ENCODE data around the gene LMO3. TPM values are rescaled to one million over a fixed set of nuclear protein-coding genes. Genes with fewer than 3 reads are reported as not detected.

Gene LMO3
- total RNA-seq, 2 donors from 2014 or later = 46.2 to 67.2 TPM

DNA sequence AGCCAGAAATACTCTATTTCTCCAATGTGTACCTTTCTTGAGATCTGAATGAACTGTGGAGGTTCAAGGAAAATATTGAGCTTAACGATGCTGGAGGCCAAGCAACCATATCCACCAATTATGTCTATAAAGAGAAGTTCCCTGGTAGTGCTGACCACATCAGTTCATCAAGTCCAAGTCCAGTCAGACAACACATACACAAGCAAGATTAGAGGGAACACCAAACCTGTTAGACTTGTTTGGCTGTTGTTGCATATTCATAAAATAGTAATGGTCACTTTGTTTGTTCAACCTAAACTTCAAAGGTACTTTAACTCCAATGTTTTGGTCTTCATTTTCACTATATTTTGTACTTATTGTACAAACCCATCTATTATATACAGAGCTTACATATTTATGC is 81.6 kb downstream of the LMO3 start:
- peak in 3 of 4 donors; percentile 10 to 16 (median 15) for DNase-seq
- intact Hi-C loops (cut with DNase I) = no loop called here
- Histone ChIP-seq H3K9me3 (no peaks in the 10 kb centered on the region), H3K36me3 (replicated peaks in 1 of 2; ENCODE audit: insufficient read depth in 1 of 2, low read depth in 2 of 2) (no peaks in the 10 kb centered on the region), H3K4me1 (peaks cover 12% of the 10 kb centered on the region), H3K4me3 (no peak overlapping the region), H3K27ac (peak overlapping the region in 2 of 4 donors; percentile 44 to 51), H3K27me3 (no peaks in the 10 kb centered on the region)
- peak; percentile 87 for ATAC-seq
- no peak for TF ChIP-seq POLR2A (IDR thresholded peaks at IDR 0.05)
- TF ChIP-seq, protein P1, sequence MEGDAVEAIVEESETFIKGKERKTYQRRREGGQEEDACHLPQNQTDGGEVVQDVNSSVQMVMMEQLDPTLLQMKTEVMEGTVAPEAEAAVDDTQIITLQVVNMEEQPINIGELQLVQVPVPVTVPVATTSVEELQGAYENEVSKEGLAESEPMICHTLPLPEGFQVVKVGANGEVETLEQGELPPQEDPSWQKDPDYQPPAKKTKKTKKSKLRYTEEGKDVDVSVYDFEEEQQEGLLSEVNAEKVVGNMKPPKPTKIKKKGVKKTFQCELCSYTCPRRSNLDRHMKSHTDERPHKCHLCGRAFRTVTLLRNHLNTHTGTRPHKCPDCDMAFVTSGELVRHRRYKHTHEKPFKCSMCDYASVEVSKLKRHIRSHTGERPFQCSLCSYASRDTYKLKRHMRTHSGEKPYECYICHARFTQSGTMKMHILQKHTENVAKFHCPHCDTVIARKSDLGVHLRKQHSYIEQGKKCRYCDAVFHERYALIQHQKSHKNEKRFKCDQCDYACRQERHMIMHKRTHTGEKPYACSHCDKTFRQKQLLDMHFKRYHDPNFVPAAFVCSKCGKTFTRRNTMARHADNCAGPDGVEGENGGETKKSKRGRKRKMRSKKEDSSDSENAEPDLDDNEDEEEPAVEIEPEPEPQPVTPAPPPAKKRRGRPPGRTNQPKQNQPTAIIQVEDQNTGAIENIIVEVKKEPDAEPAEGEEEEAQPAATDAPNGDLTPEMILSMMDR (IDR thresholded peaks at IDR 0.05) = no peak
- WGBS, 2 donors = 26 to 36% methylated on average over 1 of the region's 1 CpG

DNA sequence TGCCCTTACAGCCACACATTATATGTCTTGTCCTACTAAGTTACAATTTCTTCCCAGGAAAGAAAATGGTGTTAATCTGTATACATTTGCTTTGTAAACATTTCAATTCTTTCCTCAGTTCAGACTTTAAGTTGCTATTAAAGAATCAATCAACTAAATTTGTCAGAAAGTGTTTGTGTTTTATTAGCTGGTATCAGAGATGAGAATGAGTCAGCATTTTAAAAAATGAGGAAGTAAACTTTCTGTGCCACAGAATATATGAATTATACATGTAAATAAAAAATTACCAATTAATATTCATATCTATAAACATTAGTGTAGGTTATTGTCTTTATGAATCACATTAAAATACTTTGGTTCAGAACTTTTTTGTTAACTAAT is 82.0 kb downstream of the LMO3 start:
- no peak for DNase-seq
- Histone ChIP-seq H3K27ac (peak overlapping the region in 2 of 4 donors; percentile 44 to 51), H3K4me3 (no peak overlapping the region), H3K4me1 (peaks cover 9% of the 10 kb centered on the region), H3K9me3 (no peaks in the 10 kb centered on the region), H3K27me3 (no peaks in the 10 kb centered on the region), H3K36me3 (replicated peaks in 1 of 2; ENCODE audit: insufficient read depth in 1 of 2, low read depth in 2 of 2) (no peaks in the 10 kb centered on the region)
- no peak for ATAC-seq
- intact Hi-C loops (cut with DNase I) = no loop called here
- no peak for TF ChIP-seq POLR2A (IDR thresholded peaks at IDR 0.05)
- TF ChIP-seq, protein P1 (IDR thresholded peaks at IDR 0.05) = no peak

DNA sequence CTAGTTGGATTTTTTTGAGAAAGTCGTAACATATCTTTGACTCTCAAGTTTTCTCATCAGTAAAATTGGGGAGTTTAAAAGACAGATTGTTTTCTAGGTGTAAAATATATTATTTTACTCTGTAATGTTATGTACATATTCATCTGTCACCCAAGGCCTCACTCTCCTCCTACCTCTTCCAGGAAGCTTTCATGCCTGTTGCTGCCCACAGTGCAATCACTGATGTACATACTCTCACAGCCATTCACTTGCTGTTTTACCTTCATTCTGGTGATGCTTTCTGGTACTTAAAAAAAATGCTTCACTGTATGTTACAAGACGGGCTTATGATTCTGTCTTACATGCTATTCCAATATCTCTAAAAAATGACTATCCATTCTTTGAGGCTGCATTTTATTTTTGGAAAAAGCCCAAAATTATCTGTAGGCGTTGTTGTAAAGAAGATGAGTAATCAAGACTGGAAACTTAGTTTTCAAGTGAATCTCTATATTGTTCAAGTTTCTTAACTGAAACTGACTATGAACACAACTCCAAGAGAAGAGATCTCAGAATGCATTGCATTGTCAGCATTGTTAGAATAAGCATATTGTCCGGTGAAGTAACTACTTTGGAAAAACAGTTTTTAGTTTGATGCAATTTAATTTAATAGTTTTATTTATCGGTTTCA is 82.5 kb downstream of the LMO3 start:
- Histone ChIP-seq H3K9me3 (no peaks in the 10 kb centered on the region), H3K4me3 (no peak overlapping the region), H3K36me3 (replicated peaks in 1 of 2; ENCODE audit: insufficient read depth in 1 of 2, low read depth in 2 of 2) (no peaks in the 10 kb centered on the region), H3K27me3 (no peaks in the 10 kb centered on the region), H3K4me1 (peaks cover 12% of the 10 kb centered on the region), H3K27ac (no peak overlapping the region)
- TF ChIP-seq, protein P1 (IDR thresholded peaks at IDR 0.05) = no peak
- TF ChIP-seq POLR2A (IDR thresholded peaks at IDR 0.05) = no peak
- no peak for DNase-seq
- ATAC-seq = no peak
- intact Hi-C loops (cut with DNase I) = no loop called here
- WGBS, 2 donors = 84 to 87% methylated on average over 5 of the region's 5 CpGs

DNA sequence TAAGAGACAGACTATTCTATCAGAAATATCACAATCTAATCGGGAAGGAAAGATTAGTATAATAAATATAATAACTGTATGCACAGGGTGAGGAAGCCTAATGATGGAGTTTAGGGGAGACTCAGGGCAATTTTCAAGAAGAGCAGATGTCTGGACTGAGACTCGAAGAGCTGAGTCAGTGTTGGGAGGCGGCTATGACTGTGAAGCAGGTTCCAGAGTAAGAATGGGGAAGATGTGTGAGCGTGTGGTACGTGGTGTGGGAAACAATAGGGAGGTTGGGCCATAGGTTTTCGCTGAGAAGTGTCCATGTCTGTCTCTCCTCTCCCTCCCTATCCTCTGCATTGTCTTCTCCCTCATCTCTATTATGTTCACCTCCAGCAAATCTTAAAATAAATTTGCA is 85.6 kb downstream of the LMO3 start:
- Histone ChIP-seq H3K27me3 (no peaks in the 10 kb centered on the region), H3K9me3 (no peaks in the 10 kb centered on the region), H3K4me1 (peaks cover 12% of the 10 kb centered on the region), H3K4me3 (no peak overlapping the region), H3K36me3 (replicated peaks in 1 of 2; ENCODE audit: insufficient read depth in 1 of 2, low read depth in 2 of 2) (no peaks in the 10 kb centered on the region), H3K27ac (no peak overlapping the region)
- ATAC-seq (no peak), DNase-seq (no peak)
- no peak for TF ChIP-seq POLR2A (IDR thresholded peaks at IDR 0.05)
- TF ChIP-seq, protein P1 (IDR thresholded peaks at IDR 0.05) = no peak
- intact Hi-C loops (cut with DNase I) = no loop called here
- WGBS, 2 donors = 81 to 90% methylated on average over 6 of the region's 6 CpGs

DNA sequence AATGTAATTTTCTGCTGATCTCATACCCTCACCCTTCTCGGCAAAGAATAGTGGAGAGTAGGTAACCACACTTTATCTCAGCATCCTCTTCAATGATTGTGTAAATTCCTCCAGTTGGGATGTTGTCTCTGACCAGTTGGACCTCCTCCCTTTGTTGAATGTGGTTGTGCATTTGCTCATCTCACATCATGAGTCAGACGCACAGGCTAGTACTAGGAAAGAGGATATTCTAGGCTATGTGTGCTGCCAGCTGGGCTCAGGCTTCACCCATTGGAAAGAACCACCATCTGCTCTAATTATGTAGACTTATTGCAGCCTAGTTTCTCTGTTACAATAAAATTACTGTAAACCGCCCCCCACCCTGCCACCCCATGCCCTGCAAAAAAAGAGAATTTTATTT is 90.3 kb downstream of the LMO3 start:
- no peak overlapping the region for H3K27ac ChIP-seq
- intact Hi-C loops (cut with DNase I) = no loop called here
- ATAC-seq (no peak), DNase-seq (no peak)
- no peak overlapping the region for H3K4me3 ChIP-seq
- peaks cover 3% of the 10 kb centered on the region for H3K4me1 ChIP-seq
- WGBS, 2 donors = 91 to 92% methylated on average over 3 of the region's 3 CpGs
- no peaks in the 10 kb centered on the region for H3K9me3 ChIP-seq
- no peaks in the 10 kb centered on the region for H3K36me3 ChIP-seq (replicated peaks in 1 of 2; ENCODE audit: insufficient read depth in 1 of 2, low read depth in 2 of 2)
- TF ChIP-seq, protein P1 (IDR thresholded peaks at IDR 0.05) = no peak
- no peak for TF ChIP-seq POLR2A (IDR thresholded peaks at IDR 0.05)
- no peaks in the 10 kb centered on the region for H3K27me3 ChIP-seq

Data from body of pancreas (tissue), 4 donors.